Measurements from ENCODE around the gene DOCK4.
"Not testable (repeated sequence)": the region's sequence is repeated elsewhere in the genome, so short reads cannot be mapped to it uniquely, and the experiment has no call there.

DNA sequence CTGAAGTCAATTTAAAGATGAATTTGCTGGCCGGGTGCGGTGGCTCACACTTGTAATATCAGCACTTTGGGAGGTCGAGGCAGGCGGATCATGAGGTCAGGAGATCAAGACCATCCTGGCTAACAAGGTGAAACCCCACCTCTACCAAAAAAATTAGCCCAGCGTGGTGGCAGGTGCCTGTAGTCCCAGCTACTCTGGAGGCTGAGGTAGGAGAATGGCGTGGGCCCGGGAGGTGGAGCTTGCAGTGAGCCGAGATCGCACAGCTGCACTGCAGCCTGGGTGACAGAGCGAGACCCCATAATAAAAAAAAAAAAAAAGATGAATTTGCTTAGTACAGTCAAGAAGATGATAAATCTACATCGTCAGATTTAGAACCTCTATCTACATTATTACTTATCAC is 288.8 kb downstream of the DOCK4 start:
- TF ChIP-seq, protein P1, sequence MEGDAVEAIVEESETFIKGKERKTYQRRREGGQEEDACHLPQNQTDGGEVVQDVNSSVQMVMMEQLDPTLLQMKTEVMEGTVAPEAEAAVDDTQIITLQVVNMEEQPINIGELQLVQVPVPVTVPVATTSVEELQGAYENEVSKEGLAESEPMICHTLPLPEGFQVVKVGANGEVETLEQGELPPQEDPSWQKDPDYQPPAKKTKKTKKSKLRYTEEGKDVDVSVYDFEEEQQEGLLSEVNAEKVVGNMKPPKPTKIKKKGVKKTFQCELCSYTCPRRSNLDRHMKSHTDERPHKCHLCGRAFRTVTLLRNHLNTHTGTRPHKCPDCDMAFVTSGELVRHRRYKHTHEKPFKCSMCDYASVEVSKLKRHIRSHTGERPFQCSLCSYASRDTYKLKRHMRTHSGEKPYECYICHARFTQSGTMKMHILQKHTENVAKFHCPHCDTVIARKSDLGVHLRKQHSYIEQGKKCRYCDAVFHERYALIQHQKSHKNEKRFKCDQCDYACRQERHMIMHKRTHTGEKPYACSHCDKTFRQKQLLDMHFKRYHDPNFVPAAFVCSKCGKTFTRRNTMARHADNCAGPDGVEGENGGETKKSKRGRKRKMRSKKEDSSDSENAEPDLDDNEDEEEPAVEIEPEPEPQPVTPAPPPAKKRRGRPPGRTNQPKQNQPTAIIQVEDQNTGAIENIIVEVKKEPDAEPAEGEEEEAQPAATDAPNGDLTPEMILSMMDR (IDR thresholded peaks at IDR 0.05): not testable (repeated sequence)
- TF ChIP-seq POLR2AphosphoS5 (IDR thresholded peaks at IDR 0.05): not testable (repeated sequence)
